Dedifferentiated amniotic fluid mesenchymal stem cell (primary cell): ENCODE results near the gene EIF4E.
"Not testable (repeated sequence)": the region's sequence is repeated elsewhere in the genome, so short reads cannot be mapped to it uniquely, and the experiment has no call there.

Experiments used
- DNase-seq: peaks from one replicate; pipeline ENCODE4 v3.0.0-alpha.2; 2016; ENCODE audit errors: extremely low spot score

EIF4E gene

DNA sequence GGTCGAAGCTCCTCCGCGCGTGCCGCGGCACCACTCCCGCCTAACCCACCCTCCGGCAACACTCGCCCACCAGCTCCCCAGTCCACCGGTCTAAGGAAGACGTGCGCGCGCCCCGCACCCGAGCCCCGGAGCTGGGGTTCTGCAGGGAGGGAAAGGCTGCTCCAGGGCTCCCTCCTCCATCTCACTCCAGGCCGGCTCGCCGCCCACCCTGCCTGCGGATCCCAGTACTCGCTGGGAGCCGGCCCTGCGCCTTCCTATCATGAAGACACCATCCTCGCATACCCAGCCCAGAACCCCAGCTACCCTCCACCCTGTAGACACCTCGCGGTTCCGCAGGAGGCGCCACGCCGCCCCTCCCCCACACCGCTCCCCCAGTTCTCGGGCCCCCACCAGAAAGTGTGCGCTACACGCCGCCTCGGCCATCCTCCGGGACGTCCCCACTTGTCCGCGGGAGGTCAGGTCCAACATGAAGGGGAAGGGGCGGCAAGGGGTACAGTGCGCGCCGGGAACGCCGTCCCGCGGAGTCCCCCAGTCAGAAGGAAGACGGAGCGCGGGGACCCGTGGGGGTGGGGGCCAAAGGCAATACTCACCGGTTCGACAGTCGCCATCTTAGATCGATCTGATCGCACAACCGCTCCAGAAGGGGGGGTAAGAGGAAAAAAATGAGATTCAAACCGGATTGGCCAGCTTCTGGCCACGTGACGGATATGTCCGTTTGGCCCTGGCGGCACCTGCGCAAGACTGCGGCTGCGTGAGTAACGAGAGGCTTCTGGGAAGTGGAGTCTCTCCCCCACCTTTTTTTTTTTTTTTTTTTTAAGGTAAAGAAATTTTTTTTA lies at the start of gene EIF4E:
EIF4E (minus strand) TSS at position 629 of the 836 bp plus-strand sequence; CDS start at position 608, 21 bp downstream.
- DNase-seq: peak; percentile 100

DNA sequence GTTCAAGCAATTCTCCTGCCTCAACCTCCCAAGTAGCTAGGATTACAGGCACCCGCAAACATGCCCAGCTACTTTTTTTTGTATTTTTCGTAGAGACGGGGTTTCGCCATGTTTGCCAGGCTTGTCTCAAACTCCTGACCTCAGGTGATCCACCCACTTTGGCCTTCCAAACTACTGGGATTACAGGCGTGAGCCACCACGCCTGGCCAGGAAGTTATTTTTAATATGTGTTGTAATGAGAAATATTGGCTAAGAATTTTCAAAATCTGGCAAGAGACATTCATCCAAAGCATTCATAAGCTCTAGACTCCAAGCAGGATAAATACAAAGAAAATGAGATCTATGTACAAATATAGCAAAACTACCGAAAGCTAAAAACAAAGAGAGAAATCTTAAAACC lies 48.6 kb upstream of the EIF4E start:
- no peak for DNase-seq

DNA sequence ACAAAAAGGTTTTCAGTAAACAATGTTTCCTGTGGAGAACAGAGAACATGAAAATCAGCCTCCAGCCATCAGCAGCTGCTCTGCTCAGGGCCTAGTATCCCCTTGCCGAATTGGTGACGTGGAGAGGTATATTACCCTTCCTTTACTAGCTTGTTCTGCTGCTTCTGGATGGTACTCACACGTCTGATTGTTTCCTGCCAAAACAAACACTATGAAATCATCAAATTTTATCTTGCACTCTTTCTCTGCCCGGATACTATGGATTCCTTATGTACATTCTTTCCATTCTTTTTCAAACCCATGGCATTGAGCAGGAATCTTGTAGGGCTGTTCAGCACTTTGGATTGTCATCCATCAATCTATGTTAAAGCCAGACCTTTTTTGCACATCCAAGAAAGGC lies 47.8 kb upstream of the EIF4E start:
- peak; percentile 27 for DNase-seq

- DNase-seq: no peak
Measured at GRCh38 chr4:98969878-98970785, 41.2 kb upstream of the EIF4E start.

DNA sequence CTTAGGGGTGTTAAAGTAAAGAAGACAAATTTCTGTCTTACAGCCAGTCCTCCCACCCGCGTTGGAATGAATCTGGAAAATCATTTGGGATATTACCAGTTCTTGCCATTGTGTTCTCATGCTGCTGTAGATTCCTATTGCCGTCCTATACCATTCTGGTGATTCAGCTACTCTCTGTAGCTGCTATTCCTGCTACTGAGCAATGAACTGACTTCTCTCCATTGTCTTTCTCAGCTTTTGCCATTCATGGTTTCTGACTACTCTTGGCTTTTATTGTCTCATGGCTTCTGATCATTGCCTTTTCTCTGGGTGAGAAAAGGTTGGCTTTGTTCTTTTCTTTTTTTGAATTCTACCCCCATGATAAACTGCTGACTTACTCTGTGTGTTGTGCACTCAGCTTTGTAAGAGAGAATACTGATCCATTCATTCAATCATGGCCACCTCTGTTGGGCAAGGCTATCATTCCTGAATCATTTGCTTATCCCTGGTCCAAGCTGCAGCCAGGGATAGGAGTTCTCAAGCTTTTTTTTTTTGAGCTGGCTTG lies 38.9 kb upstream of the EIF4E start:
- no peak for DNase-seq

- DNase-seq: no peak
Measured at GRCh38 chr4:98966926-98967325, 38.0 kb upstream of the EIF4E start.

- DNase-seq: no peak
Measured at GRCh38 chr4:98963538-98964433, 34.9 kb upstream of the EIF4E start.

GRCh38 chr4:98961770-98962169 lies 32.8 kb upstream of the EIF4E start:
- DNase-seq: no peak

GRCh38 chr4:98959411-98959810 lies 30.5 kb upstream of the EIF4E start:
- DNase-seq: no peak

DNA sequence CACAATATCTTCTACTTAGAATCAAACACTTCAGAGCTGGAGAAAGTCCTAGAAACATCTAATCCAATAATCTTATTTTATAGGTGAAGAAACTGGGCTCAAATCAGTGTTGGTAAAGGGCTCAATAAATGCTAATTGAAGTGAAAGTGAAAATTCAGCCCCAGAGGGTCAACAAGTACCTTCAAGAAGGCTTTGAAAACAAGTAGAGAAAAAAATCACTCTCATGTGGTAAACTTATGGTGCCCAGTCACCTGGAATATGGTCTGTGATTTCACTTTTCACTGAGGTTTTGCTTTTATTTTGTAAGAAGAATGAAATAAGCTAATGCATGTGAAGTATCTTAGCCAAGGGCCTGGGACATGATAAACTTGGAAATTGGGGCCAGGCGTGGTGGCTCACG lies 29.1 kb upstream of the EIF4E start:
- DNase-seq: no peak

GRCh38 chr4:98955229-98955628 lies 26.3 kb upstream of the EIF4E start:
- DNase-seq: no peak

DNA sequence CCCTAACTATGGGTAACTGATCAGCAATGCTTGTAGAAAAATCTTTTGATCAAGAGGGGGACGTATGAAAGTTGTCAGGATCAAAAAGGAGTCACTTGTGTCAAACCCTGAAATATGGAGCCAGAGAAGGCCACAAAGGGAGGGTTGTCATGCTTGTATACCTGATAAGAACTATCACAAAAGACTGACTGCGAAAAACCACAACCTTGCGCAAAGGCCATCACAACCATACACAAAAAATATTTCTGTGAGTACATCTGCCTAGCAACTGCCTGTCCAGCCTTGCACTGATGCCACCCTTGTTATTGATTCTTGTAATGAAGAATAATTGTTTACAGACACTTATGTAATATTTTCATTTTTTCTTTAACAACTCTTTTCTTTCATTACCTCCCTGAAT lies 22.8 kb upstream of the EIF4E start:
- no peak for DNase-seq

DNA sequence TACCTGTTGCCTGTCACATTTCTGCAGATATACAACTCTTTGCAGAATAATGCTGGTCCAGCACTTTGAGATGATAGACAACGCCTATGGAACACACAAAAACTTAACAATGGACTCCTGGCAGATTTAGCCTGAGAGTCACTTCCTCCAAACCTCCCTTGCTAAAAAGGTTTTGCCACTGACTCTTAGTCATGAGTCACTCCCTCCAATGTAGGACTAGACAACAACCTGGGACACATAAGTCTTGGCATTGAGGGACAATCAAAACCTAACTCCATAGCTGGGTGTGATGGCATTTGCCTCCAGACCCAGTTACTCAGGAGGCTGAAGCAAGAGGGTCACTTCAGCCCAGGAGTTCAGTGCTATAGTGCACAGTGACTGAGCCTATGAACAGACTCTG lies 22.0 kb upstream of the EIF4E start:
- no peak for DNase-seq

DNA sequence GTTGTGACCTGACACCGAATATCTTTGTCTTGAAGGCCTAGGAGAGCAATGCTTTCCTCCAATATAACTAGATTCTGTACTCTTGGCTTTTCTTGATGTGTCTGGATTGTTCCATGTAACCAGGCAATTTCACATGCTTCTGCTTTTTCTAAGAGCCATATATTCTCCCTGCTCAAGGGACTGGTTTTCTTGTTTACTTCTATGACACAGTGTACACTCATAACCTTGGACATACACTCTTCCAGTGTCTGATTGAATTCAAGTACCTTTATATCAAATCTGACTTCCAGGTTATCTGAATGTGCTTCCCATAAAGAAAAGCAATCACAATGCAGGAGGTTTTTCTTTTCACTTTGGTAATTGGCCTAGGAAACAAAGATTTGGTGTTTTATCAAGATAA lies 17.4 kb upstream of the EIF4E start:
- no peak for DNase-seq

DNA sequence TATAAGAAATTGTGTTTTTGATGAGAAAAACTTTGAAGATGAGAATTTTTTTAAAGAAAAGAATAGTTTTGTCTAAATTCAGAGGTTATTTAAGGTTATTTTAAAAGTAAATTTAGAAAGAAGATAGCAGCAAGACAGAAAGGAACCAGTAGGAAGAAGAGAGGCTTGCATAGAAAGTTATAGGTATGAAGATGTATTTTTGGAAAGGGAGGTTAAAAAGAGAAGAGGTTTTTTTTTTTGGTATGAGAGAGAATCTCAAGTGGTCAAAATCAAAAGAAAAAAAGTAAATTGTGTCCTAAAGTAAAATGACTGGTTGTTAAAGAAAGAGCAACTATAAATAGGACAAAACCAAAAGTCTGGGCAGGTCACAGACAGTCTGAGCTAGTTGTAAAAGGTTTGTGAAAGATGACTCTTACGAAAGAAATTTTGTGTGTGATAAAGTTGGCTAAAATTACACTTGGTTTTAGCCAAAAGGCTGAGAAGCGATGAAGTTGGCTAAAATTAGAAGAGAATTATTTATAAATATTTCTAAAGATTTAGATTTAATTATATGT lies 16.4 kb upstream of the EIF4E start:
- DNase-seq: no peak

- peak; percentile 91 for DNase-seq
Measured at GRCh38 chr4:98939892-98940298, 11.0 kb upstream of the EIF4E start.

GRCh38 chr4:98939438-98939837 lies 10.5 kb upstream of the EIF4E start:
- no peak for DNase-seq

- DNase-seq: no peak
Measured at GRCh38 chr4:98937986-98938720, 9.2 kb upstream of the EIF4E start.

DNA sequence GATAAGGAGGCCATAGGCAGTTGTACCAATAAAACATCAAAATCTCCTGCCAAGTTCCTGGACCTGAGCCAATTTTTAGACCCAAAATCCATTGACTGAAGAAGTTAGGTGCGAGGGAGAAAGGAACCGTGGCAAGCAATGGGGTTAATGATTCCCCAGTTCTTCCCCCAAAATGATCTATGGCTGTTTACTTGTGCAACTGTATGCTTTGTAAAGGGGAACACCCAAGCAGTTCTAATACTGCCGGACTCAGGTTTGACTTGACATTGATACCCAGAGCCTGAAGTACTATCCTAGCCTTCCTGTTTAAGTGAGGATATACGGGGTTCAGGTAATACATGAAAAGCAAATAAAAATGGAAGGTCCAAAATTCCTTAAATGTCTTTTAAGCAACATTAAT lies 6.7 kb upstream of the EIF4E start:
- DNase-seq: no peak

GRCh38 chr4:98934851-98935250 lies 5.9 kb upstream of the EIF4E start:
- not testable (repeated sequence) for DNase-seq
